ENCODE results near the gene ITGB3. TPM values are rescaled to one million over a fixed set of nuclear protein-coding genes. Genes with fewer than 3 reads are reported as not detected.
"Not testable (repeated sequence)": the region's sequence is repeated elsewhere in the genome, so short reads cannot be mapped to it uniquely, and the experiment has no call there.

ITGB3 gene
- total and polyA plus RNA-seq, 7 experiments from 2014 or later, result 0.41 to 6.4 (median 0.56) TPM; not detected in 4

GRCh38 chr17:47214931-47215330 is 38.7 kb upstream of the ITGB3 start:
- H3K9me3 ChIP-seq (ENCODE audit: control insufficient read depth in 2 of 3, low read length in 3 of 3), result no peaks in the 10 kb centered on the region
- peaks cover 8 to 34% of the 10 kb centered on the region in 2 donors for H3K4me1 ChIP-seq (ENCODE audit: control insufficient read depth in 2 of 2, insufficient read depth in 2 of 2, low read length in 2 of 2)
- H3K27ac ChIP-seq (ENCODE audit: low read depth, low read length), result no peak overlapping the region
- H3K27me3 ChIP-seq (ENCODE audit: control insufficient read depth in 2 of 2, insufficient read depth in 2 of 2, low read length in 2 of 2), result no peaks in the 10 kb centered on the region
- CTCF ChIA-PET, result no interaction called here
- no peaks in the 10 kb centered on the region for H3K36me3 ChIP-seq (ENCODE audit: control insufficient read depth in 2 of 3, insufficient read depth in 3 of 3, low read length in 3 of 3)
- Mint-ChIP-seq H3K9me3 (no peaks in the 10 kb centered on the region), H3K36me3 (no peaks in the 10 kb centered on the region), H3K4me3 (no peak overlapping the region), H3K4me1 (peaks cover under 1 to 31% (median 14%) of the 10 kb centered on the region in 7 donors), H3K27me3 (peaks cover 0 to 32% (median 0%) of the 10 kb centered on the region in 5 donors), H3K27ac (no peak overlapping the region)
- POLR2A ChIA-PET, result no interaction called here
- intact Hi-C loops (cut with micrococcal nuclease), result no loop called here
- DNase-seq, result no peak
- ATAC-seq, result no peak
- no peak overlapping the region for H3K4me3 ChIP-seq (ENCODE audit: low read length)

GRCh38 chr17:47216821-47217220 is 36.8 kb upstream of the ITGB3 start:
- H3K9me3 Mint-ChIP-seq; H3K27me3 ChIP-seq (ENCODE audit: control insufficient read depth in 2 of 2, insufficient read depth in 2 of 2, low read length in 2 of 2); H3K9me3 ChIP-seq (ENCODE audit: control insufficient read depth in 2 of 3, low read length in 3 of 3); H3K36me3 Mint-ChIP-seq; H3K36me3 ChIP-seq (ENCODE audit: control insufficient read depth in 2 of 3, insufficient read depth in 3 of 3, low read length in 3 of 3); H3K4me3 ChIP-seq (ENCODE audit: low read length); ATAC-seq; intact Hi-C loops (cut with micrococcal nuclease); DNase-seq; H3K27ac ChIP-seq (ENCODE audit: low read depth, low read length): not testable (repeated sequence)
- Mint-ChIP-seq H3K27me3 (peaks cover 0 to 28% (median 0%) of the 10 kb centered on the region in 5 donors), H3K4me1 (peaks cover 11 to 43% (median 22%) of the 10 kb centered on the region in 7 donors), H3K4me3 (peak overlapping the region in 1 of 10 donors; percentile 44), H3K27ac (peak overlapping the region in 7 of 9 donors; percentile 9 to 72 (median 59))
- CTCF ChIA-PET, result interaction anchor here (0.6 to 1.0 kb wide), 2 partner anchors 29 to 59 kb away, joined by 3 read pairs; no protein-coding TSS in a partner anchor
- H3K4me1 ChIP-seq (ENCODE audit: control insufficient read depth in 2 of 2, insufficient read depth in 2 of 2, low read length in 2 of 2), result peaks cover 19 to 46% of the 10 kb centered on the region in 2 donors
- POLR2A ChIA-PET, result interaction anchor here (0.9 to 1.1 kb wide), 3 partner anchors 9 to 13 kb away, joined by 3 to 5 read pairs (median 3); no protein-coding TSS in a partner anchor

GRCh38 chr17:47217279-47217678 is 36.3 kb upstream of the ITGB3 start:
- H3K4me1 ChIP-seq (ENCODE audit: control insufficient read depth in 2 of 2, insufficient read depth in 2 of 2, low read length in 2 of 2), result peaks cover 19 to 46% of the 10 kb centered on the region in 2 donors
- ChIA-PET POLR2A (interaction anchor here (0.7 to 1.1 kb wide), 4 partner anchors 8 to 14 kb away, joined by 3 to 5 read pairs (median 3); no protein-coding TSS in a partner anchor), CTCF (interaction anchor here (0.6 to 1.0 kb wide), 2 partner anchors 30 to 59 kb away, joined by 3 read pairs; no protein-coding TSS in a partner anchor)
- intact Hi-C loops (cut with micrococcal nuclease); H3K4me3 ChIP-seq (ENCODE audit: low read length); H3K9me3 Mint-ChIP-seq; H3K36me3 ChIP-seq (ENCODE audit: control insufficient read depth in 2 of 3, insufficient read depth in 3 of 3, low read length in 3 of 3); H3K27ac ChIP-seq (ENCODE audit: low read depth, low read length); H3K36me3 Mint-ChIP-seq; H3K27me3 ChIP-seq (ENCODE audit: control insufficient read depth in 2 of 2, insufficient read depth in 2 of 2, low read length in 2 of 2); H3K9me3 ChIP-seq (ENCODE audit: control insufficient read depth in 2 of 3, low read length in 3 of 3): not testable (repeated sequence)
- H3K4me1 Mint-ChIP-seq, result peaks cover 11 to 43% (median 22%) of the 10 kb centered on the region in 7 donors
- peaks cover 0 to 26% (median 0%) of the 10 kb centered on the region in 5 donors for H3K27me3 Mint-ChIP-seq
- DNase-seq, result peak in 6 of 9 donors; percentile 22 to 57 (median 50)
- peak overlapping the region in 4 of 10 donors; percentile 3 to 44 (median 23) for H3K4me3 Mint-ChIP-seq
- peak; percentile 81 for ATAC-seq
- peak overlapping the region in 7 of 9 donors; percentile 9 to 72 (median 59) for H3K27ac Mint-ChIP-seq

- POLR2A ChIA-PET, result interaction anchor here (0.7 kb wide), 1 partner anchor 28 kb away, joined by 3 read pairs; no protein-coding TSS in a partner anchor
- peaks cover 0 to 3% (median 0%) of the 10 kb centered on the region in 11 donors for H3K9me3 Mint-ChIP-seq
- peaks cover 0 to 5% (median 0%) of the 10 kb centered on the region in 5 donors for H3K36me3 Mint-ChIP-seq
- H3K4me1 Mint-ChIP-seq, result peaks cover 11 to 45% (median 22%) of the 10 kb centered on the region in 7 donors
- no peak for DNase-seq
- CTCF ChIA-PET, result interaction anchor here (1.2 kb wide), 1 partner anchor 10 kb away, joined by 3 read pairs; no protein-coding TSS in a partner anchor
- Histone ChIP-seq H3K4me1 (ENCODE audit: control insufficient read depth in 2 of 2, insufficient read depth in 2 of 2, low read length in 2 of 2) (peaks cover 19 to 46% of the 10 kb centered on the region in 2 donors), H3K36me3 (ENCODE audit: control insufficient read depth in 2 of 3, insufficient read depth in 3 of 3, low read length in 3 of 3) (no peaks in the 10 kb centered on the region), H3K27ac (ENCODE audit: low read depth, low read length) (no peak overlapping the region), H3K9me3 (ENCODE audit: control insufficient read depth in 2 of 3, low read length in 3 of 3) (no peaks in the 10 kb centered on the region), H3K4me3 (ENCODE audit: low read length) (no peak overlapping the region), H3K27me3 (ENCODE audit: control insufficient read depth in 2 of 2, insufficient read depth in 2 of 2, low read length in 2 of 2) (no peaks in the 10 kb centered on the region)
- peaks cover 0 to 13% (median 0%) of the 10 kb centered on the region in 5 donors for H3K27me3 Mint-ChIP-seq
- intact Hi-C loops (cut with micrococcal nuclease), result loop anchor here in 1 of 2 donors (1.0 kb wide), 1 partner anchor 14 kb away; no protein-coding TSS in a partner anchor
- no peak for ATAC-seq
- H3K27ac Mint-ChIP-seq, result peak overlapping the region in 3 of 9 donors; percentile 31 to 84 (median 77)
- peak overlapping the region in 2 of 10 donors; percentile 21 to 33 for H3K4me3 Mint-ChIP-seq
Measured at GRCh38 chr17:47218896-47219430, 34.7 kb upstream of the ITGB3 start.

GRCh38 chr17:47219621-47220475 is 33.8 kb upstream of the ITGB3 start:
- Mint-ChIP-seq H3K27me3 (peaks cover 0 to 7% (median 0%) of the 10 kb centered on the region in 5 donors), H3K9me3 (peaks cover 0 to 5% (median 0%) of the 10 kb centered on the region in 11 donors), H3K4me1 (peaks cover 11 to 45% (median 22%) of the 10 kb centered on the region in 7 donors), H3K36me3 (peaks cover 0 to 6% (median 0%) of the 10 kb centered on the region in 5 donors), H3K4me3 (peak overlapping the region in 2 of 10 donors; percentile 21 to 48), H3K27ac (peak overlapping the region in 4 of 9 donors; percentile 3 to 87 (median 60))
- Histone ChIP-seq H3K36me3 (ENCODE audit: control insufficient read depth in 2 of 3, insufficient read depth in 3 of 3, low read length in 3 of 3) (no peaks in the 10 kb centered on the region), H3K27me3 (ENCODE audit: control insufficient read depth in 2 of 2, insufficient read depth in 2 of 2, low read length in 2 of 2) (no peaks in the 10 kb centered on the region), H3K9me3 (ENCODE audit: control insufficient read depth in 2 of 3, low read length in 3 of 3) (no peaks in the 10 kb centered on the region), H3K4me1 (ENCODE audit: control insufficient read depth in 2 of 2, insufficient read depth in 2 of 2, low read length in 2 of 2) (peaks cover 19 to 46% of the 10 kb centered on the region in 2 donors), H3K4me3 (ENCODE audit: low read length) (no peak overlapping the region), H3K27ac (ENCODE audit: low read depth, low read length) (no peak overlapping the region)
- intact Hi-C loops (cut with micrococcal nuclease), result loop anchor here (5.0 to 10.0 kb wide), 2 partner anchors 33 to 395 kb away; partner anchors contain the start of gene CDC27 (in 1 of the 2)
- DNase-seq (no peak), ATAC-seq (no peak)
- ChIA-PET CTCF (interaction anchor here (1.2 kb wide), 2 partner anchors 9 to 35 kb away, joined by 3 read pairs; no protein-coding TSS in a partner anchor), POLR2A (interaction anchor here (0.7 to 1.7 kb wide), 3 partner anchors 14 to 30 kb away, joined by 3 to 9 read pairs (median 3); partner anchors contain the start of gene CDC27)

- peaks cover 19 to 46% of the 10 kb centered on the region in 2 donors for H3K4me1 ChIP-seq (ENCODE audit: control insufficient read depth in 2 of 2, insufficient read depth in 2 of 2, low read length in 2 of 2)
- no peak overlapping the region for H3K27ac ChIP-seq (ENCODE audit: low read depth, low read length)
- H3K9me3 ChIP-seq (ENCODE audit: control insufficient read depth in 2 of 3, low read length in 3 of 3), result no peaks in the 10 kb centered on the region
- Mint-ChIP-seq H3K4me3 (peak overlapping the region in 1 of 10 donors; percentile 44), H3K36me3 (peaks cover 0 to 6% (median 0%) of the 10 kb centered on the region in 5 donors), H3K27ac (peak overlapping the region in 4 of 9 donors; percentile 3 to 87 (median 48)), H3K4me1 (peaks cover 11 to 43% (median 22%) of the 10 kb centered on the region in 7 donors), H3K9me3 (peaks cover 0 to 5% (median 0%) of the 10 kb centered on the region in 11 donors), H3K27me3 (peaks cover 0 to 4% (median 0%) of the 10 kb centered on the region in 5 donors)
- POLR2A ChIA-PET, result interaction anchor here (0.6 to 1.7 kb wide), 3 partner anchors 14 to 58 kb away, joined by 3 to 9 read pairs (median 3); partner anchors contain the start of gene CDC27
- ATAC-seq, result peak; percentile 71
- DNase-seq, result no peak
- intact Hi-C loops (cut with micrococcal nuclease), result loop anchor here (5.0 to 10.0 kb wide), 2 partner anchors 33 to 394 kb away; partner anchors contain the start of gene CDC27 (in 1 of the 2)
- no peaks in the 10 kb centered on the region for H3K27me3 ChIP-seq (ENCODE audit: control insufficient read depth in 2 of 2, insufficient read depth in 2 of 2, low read length in 2 of 2)
- H3K4me3 ChIP-seq (ENCODE audit: low read length), result no peak overlapping the region
- no peaks in the 10 kb centered on the region for H3K36me3 ChIP-seq (ENCODE audit: control insufficient read depth in 2 of 3, insufficient read depth in 3 of 3, low read length in 3 of 3)
- CTCF ChIA-PET, result interaction anchor here (1.2 kb wide), 1 partner anchor 36 kb away, joined by 3 read pairs; no protein-coding TSS in a partner anchor
Measured at GRCh38 chr17:47220531-47220999, 33.1 kb upstream of the ITGB3 start.
